Measurements from ENCODE around the gene ID3. TPM values are rescaled to one million over a fixed set of nuclear protein-coding genes. Genes with fewer than 3 reads are reported as not detected.

Gene ID3, protein sequence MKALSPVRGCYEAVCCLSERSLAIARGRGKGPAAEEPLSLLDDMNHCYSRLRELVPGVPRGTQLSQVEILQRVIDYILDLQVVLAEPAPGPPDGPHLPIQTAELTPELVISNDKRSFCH
- 32.4 and 86.3 TPM in 2 replicates for total RNA-seq

- TF ChIP-seq, protein P1, sequence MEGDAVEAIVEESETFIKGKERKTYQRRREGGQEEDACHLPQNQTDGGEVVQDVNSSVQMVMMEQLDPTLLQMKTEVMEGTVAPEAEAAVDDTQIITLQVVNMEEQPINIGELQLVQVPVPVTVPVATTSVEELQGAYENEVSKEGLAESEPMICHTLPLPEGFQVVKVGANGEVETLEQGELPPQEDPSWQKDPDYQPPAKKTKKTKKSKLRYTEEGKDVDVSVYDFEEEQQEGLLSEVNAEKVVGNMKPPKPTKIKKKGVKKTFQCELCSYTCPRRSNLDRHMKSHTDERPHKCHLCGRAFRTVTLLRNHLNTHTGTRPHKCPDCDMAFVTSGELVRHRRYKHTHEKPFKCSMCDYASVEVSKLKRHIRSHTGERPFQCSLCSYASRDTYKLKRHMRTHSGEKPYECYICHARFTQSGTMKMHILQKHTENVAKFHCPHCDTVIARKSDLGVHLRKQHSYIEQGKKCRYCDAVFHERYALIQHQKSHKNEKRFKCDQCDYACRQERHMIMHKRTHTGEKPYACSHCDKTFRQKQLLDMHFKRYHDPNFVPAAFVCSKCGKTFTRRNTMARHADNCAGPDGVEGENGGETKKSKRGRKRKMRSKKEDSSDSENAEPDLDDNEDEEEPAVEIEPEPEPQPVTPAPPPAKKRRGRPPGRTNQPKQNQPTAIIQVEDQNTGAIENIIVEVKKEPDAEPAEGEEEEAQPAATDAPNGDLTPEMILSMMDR (IDR thresholded peaks at IDR 0.05; ENCODE audit: insufficient read depth, low read depth, low read length) = no peak
- H3K4me3 ChIP-seq (ENCODE audit: low read depth, low read length) = peak within 1 kb of the TSS; percentile 91
- peak; percentile 99 for DNase-seq (ENCODE audit: low read depth)
Observed at GRCh38 chr1:23559136-23559984, at the start of gene ID3. Gene ID3, minus strand, starts transcription at chr1:23559501. Its CDS starts 75 bp downstream, at chr1:23559426.

DNA sequence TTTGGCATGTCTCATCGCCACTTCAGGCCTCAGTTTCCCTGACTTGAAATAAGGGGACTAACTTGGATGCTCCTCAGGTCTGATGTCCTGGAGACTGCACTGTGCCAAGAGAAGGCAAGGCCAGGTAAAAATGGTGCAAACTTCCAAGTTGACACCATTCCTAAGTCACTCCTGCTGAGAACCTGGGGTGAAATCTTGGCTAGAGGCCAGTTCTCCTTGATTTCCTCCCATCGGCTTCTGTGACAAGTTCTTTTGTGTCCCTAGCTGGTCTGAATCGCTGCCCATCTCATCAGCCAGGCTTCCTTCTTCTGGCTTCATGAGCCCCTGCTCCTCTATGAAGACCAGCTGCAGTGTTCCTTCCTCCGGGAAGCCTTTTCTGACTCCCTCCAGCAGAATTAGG lies 48.6 kb upstream of the ID3 start:
- no peak overlapping the region for H3K4me3 ChIP-seq (ENCODE audit: low read depth, low read length)
- TF ChIP-seq, protein P1 (IDR thresholded peaks at IDR 0.05; ENCODE audit: insufficient read depth, low read depth, low read length) = no peak
- no peak for DNase-seq (ENCODE audit: low read depth)

DNA sequence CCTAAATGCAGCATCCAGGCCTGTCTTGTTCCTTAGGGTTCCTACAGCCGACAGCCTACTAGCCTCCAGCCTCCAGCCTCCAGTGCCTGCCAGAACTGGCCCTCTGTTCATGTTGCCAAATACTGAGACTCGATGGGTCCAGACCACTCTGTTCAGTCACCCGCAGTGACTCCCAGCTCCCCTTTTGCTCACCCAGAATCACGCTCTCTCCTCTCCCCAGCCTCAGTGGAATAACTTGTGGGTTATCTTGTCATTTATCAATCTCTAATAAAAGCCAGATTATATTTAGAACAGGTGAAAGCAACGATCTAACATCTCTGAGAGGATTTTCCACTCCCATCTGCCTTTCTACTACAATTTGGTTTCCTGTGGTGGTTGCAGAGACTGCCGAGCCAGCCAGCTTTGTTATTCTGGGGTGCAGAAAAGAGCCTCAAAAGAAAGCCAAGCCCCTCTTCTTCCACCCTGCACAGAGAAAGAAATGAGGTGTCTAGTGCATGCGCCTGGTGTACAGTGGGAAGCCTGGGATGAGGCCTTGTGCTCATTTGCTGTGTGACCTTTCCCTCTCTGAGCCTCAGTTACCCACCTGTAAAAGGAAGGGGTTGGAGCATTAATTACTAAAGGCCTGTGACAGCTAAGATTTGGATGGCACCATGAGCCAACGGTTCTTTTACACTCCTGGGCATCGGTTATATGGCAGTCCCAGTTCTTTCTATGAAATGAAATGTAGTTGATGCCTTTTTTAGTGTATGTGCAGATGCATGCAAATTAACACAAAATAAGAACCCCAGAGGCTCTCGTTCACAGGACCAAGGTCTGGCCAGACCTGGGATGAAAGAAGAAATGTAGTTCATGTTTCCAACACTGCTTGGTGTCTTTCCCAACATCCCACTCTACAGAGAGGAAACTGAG lies 42.9 kb upstream of the ID3 start:
- no peak for DNase-seq (ENCODE audit: low read depth)
- no peak overlapping the region for H3K4me3 ChIP-seq (ENCODE audit: low read depth, low read length)
- TF ChIP-seq, protein P1 (IDR thresholded peaks at IDR 0.05; ENCODE audit: insufficient read depth, low read depth, low read length) = no peak

- no peak overlapping the region for H3K4me3 ChIP-seq (ENCODE audit: low read depth, low read length)
- no peak for DNase-seq (ENCODE audit: low read depth)
- TF ChIP-seq, protein P1 (IDR thresholded peaks at IDR 0.05; ENCODE audit: insufficient read depth, low read depth, low read length) = no peak
Observed at GRCh38 chr1:23601135-23601967, 42.0 kb upstream of the ID3 start.

DNA sequence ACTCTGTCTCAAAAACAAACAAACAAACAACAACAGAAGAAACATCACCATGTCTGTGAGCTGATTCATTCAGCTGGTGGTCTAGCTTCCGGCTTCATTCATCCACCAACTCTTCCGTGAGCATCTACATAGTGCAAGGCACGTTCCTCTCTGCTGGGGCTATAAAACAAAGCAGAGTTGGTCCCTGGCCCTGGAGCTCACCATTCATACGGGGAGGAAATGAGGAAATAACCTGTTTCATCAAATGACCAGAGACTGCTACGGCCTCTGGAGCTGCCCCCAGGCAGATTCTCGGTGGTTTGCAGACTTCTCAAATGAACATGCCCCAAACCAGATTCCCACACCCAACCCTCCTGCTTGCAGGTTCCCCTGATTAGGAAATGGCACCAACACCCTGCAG lies 41.0 kb upstream of the ID3 start:
- TF ChIP-seq, protein P1 (IDR thresholded peaks at IDR 0.05; ENCODE audit: insufficient read depth, low read depth, low read length) = no peak
- no peak for DNase-seq (ENCODE audit: low read depth)
- H3K4me3 ChIP-seq (ENCODE audit: low read depth, low read length) = no peak overlapping the region

- no peak overlapping the region for H3K4me3 ChIP-seq (ENCODE audit: low read depth, low read length)
- no peak for DNase-seq (ENCODE audit: low read depth)
- TF ChIP-seq, protein P1 (IDR thresholded peaks at IDR 0.05; ENCODE audit: insufficient read depth, low read depth, low read length) = no peak
Observed at GRCh38 chr1:23599125-23599524, 39.8 kb upstream of the ID3 start.

Measured in fibroblast of villous mesenchyme (primary cell).